ENCODE results near the gene IRF2. TPM values are rescaled to one million over a fixed set of nuclear protein-coding genes. Genes with fewer than 3 reads are reported as not detected.

The IRF2 gene
- polyA plus RNA-seq, 2 of the 4 experiments (the other 2 are of a cell fraction) = 11.0 to 23.5 TPM

- FAIRE-seq = no peak
Observed at GRCh38 chr4:184444215-184444952, 30.0 kb downstream of the IRF2 start.

GRCh38 chr4:184443318-184443717 lies 31.0 kb downstream of the IRF2 start:
- no peak for FAIRE-seq
- no peak overlapping the region for H3K27ac ChIP-seq
- ChIA-PET POLR2A (no interaction called here), CTCF (no interaction called here)
- no peaks in the 10 kb centered on the region for H3K4me1 ChIP-seq
- H3K4me3 ChIP-seq = no peak overlapping the region
- no peak for ATAC-seq
- DNase-seq (ENCODE audit: low read depth in 1 of 2, low spot score in 1 of 2) = no peak
- 91% methylated on average over 2 of the region's 2 CpGs for WGBS (ENCODE audit: missing lambda C conversion rate)
- H3K9me3 ChIP-seq = no peaks in the 10 kb centered on the region
- no peak overlapping the region for H3K4me2 ChIP-seq
- TF ChIP-seq NFE2L2 (conservative IDR thresholded peaks at IDR 0.05; ENCODE audit: low read length) (no peak), JUN (IDR thresholded peaks at IDR 0.05) (no peak), RFX5 (IDR thresholded peaks at IDR 0.05) (no peak), POLR2AphosphoS2 (conservative IDR thresholded peaks at IDR 0.05; ENCODE audit: low read length) (no peak), NPAS2 (CRISPR knock-in tag; IDR thresholded peaks at IDR 0.05; ENCODE audit: borderline replicate concordance) (no peak), PBX3 (IDR thresholded peaks at IDR 0.05) (no peak), HOXA7 (CRISPR knock-in tag; IDR thresholded peaks at IDR 0.05) (no peak), E2F6 (IDR thresholded peaks at IDR 0.05; ENCODE audit: borderline replicate concordance, low read depth) (no peak), RARB (CRISPR knock-in tag; IDR thresholded peaks at IDR 0.05) (no peak), BCL3 (IDR thresholded peaks at IDR 0.05) (no peak), CTCF (IDR thresholded peaks at IDR 0.05) (no peak), ZNF302 (CRISPR knock-in tag; IDR thresholded peaks at IDR 0.05) (no peak), ZFP36 (IDR thresholded peaks at IDR 0.05; ENCODE audit: borderline replicate concordance, partially characterized antibody) (no peak), FOSB (CRISPR knock-in tag; IDR thresholded peaks at IDR 0.05) (no peak), MAFK (IDR thresholded peaks at IDR 0.05; ENCODE audit: partially characterized antibody) (no peak), MYC (IDR thresholded peaks at IDR 0.05; ENCODE audit: borderline replicate concordance, low read length) (no peak), CBX2 (IDR thresholded peaks at IDR 0.05; ENCODE audit: borderline replicate concordance, low read depth) (no peak)

More at GRCh38 chr4:184444215-184444952, 30.0 kb downstream of the IRF2 start:
- no peak for TF ChIP-seq MYC (IDR thresholded peaks at IDR 0.05; ENCODE audit: borderline replicate concordance, low read length)
- TF ChIP-seq TFCP2L1 (CRISPR knock-in tag; IDR thresholded peaks at IDR 0.05) = no peak
- no peak for TF ChIP-seq NFE2L2 (conservative IDR thresholded peaks at IDR 0.05; ENCODE audit: low read length)
- TF ChIP-seq HEYL (CRISPR knock-in tag; IDR thresholded peaks at IDR 0.05) = no peak
- no peak for TF ChIP-seq GATA3 (IDR thresholded peaks at IDR 0.05; ENCODE audit: borderline replicate concordance)
- no peak for TF ChIP-seq CEBPB (IDR thresholded peaks at IDR 0.05)
- TF ChIP-seq PHF8 (IDR thresholded peaks at IDR 0.05; ENCODE audit: borderline replicate concordance, low read depth) = no peak
- TF ChIP-seq E2F6 (IDR thresholded peaks at IDR 0.05; ENCODE audit: borderline replicate concordance, low read depth) = no peak
- TF ChIP-seq USF2 (IDR thresholded peaks at IDR 0.05) = no peak
- TF ChIP-seq CHD4 (IDR thresholded peaks at IDR 0.05; ENCODE audit: borderline replicate concordance) = no peak
- no peak for TF ChIP-seq ESRRA (IDR thresholded peaks at IDR 0.05; ENCODE audit: borderline replicate concordance, low read length)
- TF ChIP-seq ZNF302 (CRISPR knock-in tag; IDR thresholded peaks at IDR 0.05) = no peak
- no peak for TF ChIP-seq KDM1A (IDR thresholded peaks at IDR 0.05; ENCODE audit: low read depth)
- no peak for TF ChIP-seq BHLHE40 (IDR thresholded peaks at IDR 0.05; ENCODE audit: low read depth, low read length)
- TF ChIP-seq RAD21 (conservative IDR thresholded peaks at IDR 0.05 in 1 of 2, IDR thresholded peaks at IDR 0.05 in 1 of 2) = no peak
- TF ChIP-seq CBX8 (IDR thresholded peaks at IDR 0.05) = no peak
- TF ChIP-seq TP53 (CRISPR knock-in tag; IDR thresholded peaks at IDR 0.05) = no peak
- no peak for TF ChIP-seq KDM5A (IDR thresholded peaks at IDR 0.05)
- TF ChIP-seq PBX3 (IDR thresholded peaks at IDR 0.05) = no peak
- POLR2A ChIA-PET = no interaction called here
- DNase-seq (ENCODE audit: low read depth in 1 of 2, low spot score in 1 of 2) (no peak), ATAC-seq (no peak)
- Histone ChIP-seq H3K4me3 (no peak overlapping the region), H3K4me2 (no peak overlapping the region), H3K27ac (no peak overlapping the region), H3K4me1 (no peaks in the 10 kb centered on the region), H3K9me3 (no peaks in the 10 kb centered on the region)
- WGBS (ENCODE audit: missing lambda C conversion rate) = 91% methylated on average over 5 of the region's 5 CpGs
- CTCF ChIA-PET = no interaction called here
